Measurements from ENCODE around the gene PGRMC1.
"Not testable (repeated sequence)": the region's sequence is repeated elsewhere in the genome, so short reads cannot be mapped to it uniquely, and the experiment has no call there.

The PGRMC1 gene

DNA sequence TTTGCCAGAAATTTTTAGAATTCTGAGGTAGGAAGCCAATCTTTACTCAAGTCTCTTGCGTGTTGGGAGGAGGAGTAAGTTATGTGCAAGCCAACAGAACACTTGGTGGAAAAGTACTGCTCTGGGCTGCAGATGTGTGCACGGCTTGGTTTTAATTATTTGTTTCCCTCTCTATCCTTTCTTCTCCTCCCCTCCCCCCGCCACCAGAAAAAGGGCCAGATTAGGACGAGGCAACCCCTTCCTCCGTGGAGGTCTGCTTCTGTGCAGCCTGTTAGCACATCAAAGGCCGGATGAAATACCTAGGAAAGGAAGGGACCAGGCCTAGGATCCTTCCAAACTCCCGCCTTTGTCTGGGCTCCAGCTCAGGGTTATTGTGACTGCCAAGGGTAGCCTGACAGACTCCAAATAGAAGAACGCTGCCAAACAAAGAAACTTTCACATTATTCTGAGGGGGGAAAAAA is 1.0 kb upstream of the PGRMC1 start:
- no peak for DNase-seq (ENCODE audit: low spot score)

DNA sequence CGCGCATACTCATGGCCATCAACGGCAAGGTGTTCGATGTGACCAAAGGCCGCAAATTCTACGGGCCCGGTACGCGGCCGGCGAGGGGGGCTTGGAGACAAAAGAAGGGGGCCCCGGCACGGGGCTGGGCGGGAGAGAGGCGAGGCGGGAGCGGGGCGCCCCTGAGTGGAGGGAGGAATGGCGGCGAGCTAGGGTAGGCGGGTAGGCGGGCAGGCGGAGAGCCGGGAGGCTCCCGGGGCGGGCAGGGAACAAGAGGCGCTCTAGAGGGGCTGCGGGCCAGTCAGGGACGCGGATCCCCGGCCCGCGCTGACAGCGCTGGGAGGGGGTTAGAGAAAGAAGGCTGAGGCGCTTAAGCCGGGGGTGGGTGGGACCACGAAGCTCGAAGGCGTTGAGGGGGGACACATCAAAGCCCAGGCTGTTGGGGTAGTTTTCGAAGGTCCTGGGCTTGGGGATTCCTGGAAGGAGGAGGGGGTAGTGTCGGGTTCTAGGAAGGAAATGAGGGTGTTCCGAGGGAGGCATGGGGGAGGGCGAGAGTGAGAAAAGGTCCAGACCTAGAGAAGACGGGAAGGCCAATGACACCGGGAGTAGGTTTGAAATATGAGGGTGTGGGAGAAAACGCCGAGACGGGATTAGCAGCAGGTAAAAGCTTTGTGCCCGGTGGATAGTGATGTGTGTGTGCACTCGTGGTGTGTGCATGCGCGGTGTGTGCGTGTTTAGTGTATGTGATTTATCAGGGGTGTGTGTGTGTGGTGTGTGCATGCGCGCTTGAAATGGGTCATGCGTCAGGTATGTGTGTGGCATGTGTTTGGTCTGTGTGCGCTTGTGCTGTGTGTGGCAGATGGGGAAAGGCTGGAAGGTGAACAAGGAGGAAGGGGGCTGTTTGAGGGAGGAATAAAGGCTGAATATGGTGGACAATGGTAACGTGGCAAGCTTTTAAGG is 807 bp downstream of the PGRMC1 start:
- DNase-seq (ENCODE audit: low spot score): peak; percentile 39

DNA sequence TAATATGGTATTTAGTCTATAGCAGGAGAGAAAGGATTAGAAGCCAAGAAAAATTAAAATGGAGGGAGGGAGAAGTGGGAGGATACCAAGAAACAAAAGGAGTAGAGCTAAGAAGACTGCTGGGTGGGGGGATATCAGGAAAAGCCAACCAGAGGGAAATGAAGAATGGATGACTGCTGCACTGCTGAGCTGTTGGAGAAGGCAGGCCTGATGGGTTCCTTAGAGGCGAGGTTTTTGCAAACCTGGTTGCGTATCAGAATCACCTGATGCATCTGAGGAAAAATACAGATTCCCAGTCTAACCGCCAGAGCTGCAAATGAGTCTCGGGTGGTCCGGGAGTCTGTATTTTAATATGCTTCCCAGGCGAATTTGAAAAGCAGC is 1.5 kb downstream of the PGRMC1 start:
- no peak for DNase-seq (ENCODE audit: low spot score)

DNA sequence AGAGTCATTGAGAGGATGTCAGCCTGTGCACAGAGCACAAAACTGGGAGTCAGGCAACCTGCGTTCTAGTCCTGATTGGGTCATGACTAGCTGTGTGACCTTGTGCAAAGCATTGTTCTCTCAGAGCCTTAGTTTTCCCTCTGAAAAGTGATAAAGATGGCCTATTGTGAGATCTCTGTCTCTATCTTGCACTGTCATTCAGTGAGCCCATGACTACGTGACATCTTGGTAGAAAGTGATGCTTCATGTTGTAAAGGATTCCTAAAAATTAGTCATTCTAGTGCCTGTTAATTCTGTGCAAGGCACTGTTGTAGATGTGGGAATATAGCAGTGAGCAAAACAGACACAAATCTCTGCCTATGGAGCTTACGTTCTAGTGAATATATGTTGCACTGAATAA is 2.5 kb downstream of the PGRMC1 start:
- DNase-seq (ENCODE audit: low spot score): no peak

GRCh38 chrX:119240356-119240755 is 4.3 kb downstream of the PGRMC1 start:
- peak; percentile 61 for DNase-seq (ENCODE audit: low spot score)

DNA sequence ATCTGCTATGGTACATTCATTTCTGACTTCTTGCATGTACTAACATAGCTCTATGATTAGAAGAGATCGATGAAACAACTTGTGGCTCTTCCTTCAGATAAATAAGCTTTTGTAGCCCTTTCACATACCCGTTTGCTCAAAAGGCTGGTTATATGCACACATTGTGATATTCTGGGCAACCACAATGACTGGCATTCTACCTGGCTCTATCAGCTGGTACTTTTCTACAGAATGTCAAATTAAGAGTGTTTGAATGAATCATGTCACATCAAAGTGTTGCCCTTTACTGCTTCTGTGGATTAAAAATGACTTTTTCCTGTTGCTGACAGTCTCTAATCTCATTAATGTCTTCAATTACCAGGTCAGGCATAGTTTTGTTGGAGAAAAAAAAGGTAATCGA is 11.6 kb downstream of the PGRMC1 start:
- no peak for DNase-seq (ENCODE audit: low spot score)

GRCh38 chrX:119249891-119250290 is 13.8 kb downstream of the PGRMC1 start:
- no peak for DNase-seq (ENCODE audit: low spot score)

DNA sequence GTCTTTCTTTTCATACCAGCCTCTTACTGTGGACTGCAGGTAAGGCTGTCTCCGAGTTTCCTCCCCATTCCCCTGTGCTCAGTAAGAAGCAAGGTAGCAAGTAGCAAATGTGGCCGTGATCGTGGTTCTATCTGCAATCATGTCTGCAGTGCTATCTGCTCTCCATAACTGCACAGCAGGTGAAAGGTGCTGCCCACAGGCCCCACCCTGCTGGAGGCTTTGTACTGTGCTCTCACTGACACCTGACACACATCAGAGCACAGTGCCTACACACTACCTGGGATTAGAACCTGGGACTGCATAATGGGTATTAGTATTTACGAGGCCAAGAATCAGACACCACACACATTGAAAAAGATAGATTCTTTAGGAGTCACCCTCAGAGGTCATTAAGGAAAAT is 15.3 kb downstream of the PGRMC1 start:
- no peak for DNase-seq (ENCODE audit: low spot score)

- peak; percentile 15 for DNase-seq (ENCODE audit: low spot score)
Observed at GRCh38 chrX:119252716-119253115, 16.6 kb downstream of the PGRMC1 start.

GRCh38 chrX:119266364-119266995 is 30.4 kb downstream of the PGRMC1 start:
- peak; percentile 43 for DNase-seq (ENCODE audit: low spot score)

- not testable (repeated sequence) for DNase-seq (ENCODE audit: low spot score)
Observed at GRCh38 chrX:119267115-119267514, 31.0 kb downstream of the PGRMC1 start.

DNA sequence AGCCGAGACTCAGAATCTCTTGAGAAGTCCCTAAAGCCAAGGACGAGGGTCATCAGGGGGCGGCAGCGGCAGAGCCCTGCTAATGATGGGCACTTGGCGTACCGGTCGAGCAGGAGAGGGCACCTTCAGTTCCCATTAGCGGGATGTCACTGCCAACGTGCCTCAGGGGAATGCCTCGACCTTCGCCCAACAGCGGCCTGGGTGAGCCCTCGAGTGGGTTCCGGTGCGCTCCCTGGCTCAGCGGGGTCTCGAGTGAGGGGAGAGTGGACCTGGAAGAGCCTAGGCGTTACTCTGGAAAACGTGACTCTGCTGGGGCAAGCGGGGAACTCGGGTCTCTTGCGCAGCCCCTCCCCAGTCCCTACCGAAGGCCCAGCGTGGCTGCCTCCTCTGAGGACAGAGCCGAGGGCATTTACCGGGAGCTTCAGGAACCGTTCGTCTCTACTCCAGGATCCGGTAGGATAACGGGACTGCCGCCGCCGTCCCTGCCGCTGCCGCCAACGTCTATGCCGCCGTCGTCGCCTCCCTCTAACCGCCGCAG is 36.9 kb downstream of the PGRMC1 start:
- DNase-seq (ENCODE audit: low spot score): no peak

GRCh38 chrX:119273420-119274192 is 37.5 kb downstream of the PGRMC1 start:
- DNase-seq (ENCODE audit: low spot score): peak; percentile 35

DNA sequence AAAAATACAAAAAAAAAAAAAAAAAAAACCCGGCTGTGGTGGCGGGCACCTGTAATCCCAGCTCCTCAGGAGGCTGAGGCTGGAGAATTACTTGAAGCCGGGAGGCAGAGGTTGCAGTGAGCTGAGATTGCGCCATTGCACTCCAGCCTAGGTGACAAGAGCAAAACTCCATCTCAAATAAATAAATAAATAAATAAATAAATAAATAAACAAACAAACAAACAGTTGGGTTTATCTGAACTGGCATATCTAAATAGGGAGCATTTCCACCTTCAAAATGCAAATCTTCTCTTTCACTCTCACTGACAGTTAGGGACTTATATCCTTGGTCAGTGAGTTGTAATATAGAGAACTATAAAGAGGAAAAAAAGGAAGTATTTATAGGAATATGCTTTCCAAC is 46.3 kb downstream of the PGRMC1 start:
- DNase-seq (ENCODE audit: low spot score): not testable (repeated sequence)

DNA sequence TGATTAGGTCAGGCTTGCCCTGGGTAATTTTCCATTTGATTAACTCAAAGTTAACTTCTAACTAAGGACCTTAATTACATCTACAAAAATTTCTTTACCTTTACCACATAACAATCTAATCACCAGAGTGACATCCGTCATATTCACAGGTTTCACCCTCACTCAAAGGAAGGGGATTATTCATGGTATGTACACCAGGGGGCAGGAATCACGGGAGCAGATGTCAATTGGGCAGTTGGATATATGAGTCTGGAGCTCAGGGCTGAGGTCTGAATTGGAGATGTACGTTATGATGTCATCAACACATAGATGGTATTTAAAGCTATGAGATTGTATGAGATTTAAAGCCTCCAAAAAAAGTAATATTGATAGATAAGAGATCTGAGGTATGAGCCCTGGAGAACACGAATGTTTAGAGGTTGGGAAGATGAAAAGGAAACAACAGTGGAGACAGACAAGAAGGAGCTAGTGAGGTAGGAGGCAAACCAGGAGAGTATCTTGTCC is 52.9 kb downstream of the PGRMC1 start:
- no peak for DNase-seq (ENCODE audit: low spot score)

DNA sequence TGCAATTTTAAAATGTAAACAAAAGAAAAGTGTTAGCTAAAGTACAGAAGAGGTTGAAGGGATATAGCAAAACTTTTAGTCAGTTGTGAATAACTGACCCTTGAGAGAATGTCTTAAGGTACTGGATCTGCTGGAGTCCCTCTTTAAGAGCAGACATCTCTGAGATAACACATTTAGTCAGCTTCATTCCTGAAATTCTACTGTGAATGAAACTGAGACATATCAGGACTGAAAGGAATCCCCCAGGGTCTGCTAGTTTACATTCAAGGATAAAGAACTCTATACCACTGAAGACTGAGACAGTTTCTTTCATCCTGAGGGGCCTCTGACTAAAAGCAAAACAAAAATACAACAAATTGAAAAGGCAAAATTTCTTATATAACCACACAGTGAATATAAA is 54.4 kb downstream of the PGRMC1 start:
- DNase-seq (ENCODE audit: low spot score): no peak

DNA sequence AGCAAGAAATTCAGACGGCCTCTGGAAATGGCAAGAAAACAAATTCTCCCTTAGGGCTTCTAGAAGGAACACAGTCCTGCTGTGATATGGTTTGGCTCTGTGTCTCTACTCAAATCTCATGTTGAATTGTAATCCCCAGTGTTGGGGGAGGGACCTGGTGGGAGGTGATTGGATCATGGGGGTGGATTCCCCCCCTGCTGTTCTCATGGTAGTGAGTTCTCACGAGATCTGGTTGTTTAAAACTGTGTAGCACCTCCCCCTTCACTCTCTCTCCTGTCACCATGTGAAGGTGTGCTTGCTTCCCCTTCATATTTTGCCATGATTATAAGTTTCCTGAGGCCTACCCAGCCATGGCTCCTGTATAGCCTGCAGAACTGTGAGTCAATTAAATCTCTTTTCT is 55.2 kb downstream of the PGRMC1 start:
- not testable (repeated sequence) for DNase-seq (ENCODE audit: low spot score)

DNA sequence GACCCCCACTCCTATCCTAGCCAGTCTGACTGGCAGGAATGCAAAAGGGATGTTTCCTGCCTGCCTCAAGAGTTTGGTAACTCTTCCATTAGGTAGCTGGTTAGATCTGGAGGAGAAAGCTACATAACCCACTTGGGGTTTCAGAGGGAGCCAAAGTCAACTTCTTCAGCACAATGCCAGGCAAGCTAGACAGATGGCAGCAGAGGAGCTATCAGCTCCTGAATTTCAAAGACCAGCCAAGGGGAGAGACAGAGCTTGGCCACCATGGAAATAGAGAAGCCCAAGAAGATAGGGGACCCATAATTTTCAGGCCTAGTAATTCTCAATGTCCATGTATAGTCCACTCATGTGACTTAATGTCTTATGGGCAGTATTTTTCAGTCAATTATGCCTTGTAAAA is 56.4 kb downstream of the PGRMC1 start:
- DNase-seq (ENCODE audit: low spot score): no peak

All from GM03348 (cell line).